Upper lobe of left lung (tissue), 4 donors: ENCODE results near the gene RPS14.

Experiments
- EP300 ChIP-seq, 4 donors: sonication (generic); formaldehyde crosslinking; IDR thresholded peaks; one replicate each; pipeline ENCODE4 v1.5.1; 2017; ENCODE audit warnings: antibody characterized with exemption in 4 of 4, control low read depth in 2 of 4
- POLR2A ChIP-seq, 4 donors: fragments of 450-650 bp; IDR thresholded peaks; one replicate each; pipeline ENCODE4 v1.5.1; 2016 to 2017; ENCODE audit warnings: antibody characterized with exemption in 4 of 4, mild to moderate bottlenecking in 2 of 4
- POLR2AphosphoS5 ChIP-seq, 2 donors: sonication (generic); formaldehyde crosslinking; IDR thresholded peaks; one replicate each; pipeline ENCODE4 v1.5.1; 2017; ENCODE audit warnings: antibody characterized with exemption in 2 of 2
- TF ChIP-seq, protein P1 (sequence below), 6 experiments: fragments of 450-650 bp in 4 of 6; fragments of 200-600 bp in 2 of 6; sonication (generic) in 2 of 6; IDR thresholded peaks; one replicate each; pipeline ENCODE4 v1.5.1; 2016 to 2019; ENCODE audit warnings: antibody characterized with exemption in 6 of 6

DNA sequence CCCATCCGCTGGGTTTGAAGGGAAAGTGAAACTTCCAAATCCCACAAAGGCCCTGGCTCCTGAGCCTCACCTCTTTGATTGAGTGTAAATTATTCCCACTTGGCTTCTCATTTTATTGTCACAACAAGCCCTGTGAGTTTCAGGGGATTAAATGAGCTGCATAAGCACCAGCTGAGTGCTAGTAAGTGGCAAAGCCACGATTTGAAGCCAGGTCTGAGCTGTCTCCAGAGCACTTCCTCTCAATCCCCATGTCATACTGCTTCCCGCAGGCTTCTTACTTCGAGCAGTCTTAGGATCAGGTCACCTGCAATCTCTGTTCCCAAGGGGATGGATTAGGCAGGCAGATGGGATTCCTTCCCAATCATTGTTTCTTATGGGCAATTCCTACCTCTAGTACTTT lies 18.0 kb downstream of the RPS14 start:
- TF ChIP-seq POLR2AphosphoS5 (IDR thresholded peaks at IDR 0.05) (no peak), POLR2A (IDR thresholded peaks at IDR 0.05) (no peak), EP300 (IDR thresholded peaks at IDR 0.05) (no peak)
- TF ChIP-seq, protein P1, sequence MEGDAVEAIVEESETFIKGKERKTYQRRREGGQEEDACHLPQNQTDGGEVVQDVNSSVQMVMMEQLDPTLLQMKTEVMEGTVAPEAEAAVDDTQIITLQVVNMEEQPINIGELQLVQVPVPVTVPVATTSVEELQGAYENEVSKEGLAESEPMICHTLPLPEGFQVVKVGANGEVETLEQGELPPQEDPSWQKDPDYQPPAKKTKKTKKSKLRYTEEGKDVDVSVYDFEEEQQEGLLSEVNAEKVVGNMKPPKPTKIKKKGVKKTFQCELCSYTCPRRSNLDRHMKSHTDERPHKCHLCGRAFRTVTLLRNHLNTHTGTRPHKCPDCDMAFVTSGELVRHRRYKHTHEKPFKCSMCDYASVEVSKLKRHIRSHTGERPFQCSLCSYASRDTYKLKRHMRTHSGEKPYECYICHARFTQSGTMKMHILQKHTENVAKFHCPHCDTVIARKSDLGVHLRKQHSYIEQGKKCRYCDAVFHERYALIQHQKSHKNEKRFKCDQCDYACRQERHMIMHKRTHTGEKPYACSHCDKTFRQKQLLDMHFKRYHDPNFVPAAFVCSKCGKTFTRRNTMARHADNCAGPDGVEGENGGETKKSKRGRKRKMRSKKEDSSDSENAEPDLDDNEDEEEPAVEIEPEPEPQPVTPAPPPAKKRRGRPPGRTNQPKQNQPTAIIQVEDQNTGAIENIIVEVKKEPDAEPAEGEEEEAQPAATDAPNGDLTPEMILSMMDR (IDR thresholded peaks at IDR 0.05) = no peak
